Adrenal gland (tissue), 5 donors: ENCODE measurements around the gene GLCCI1.

Experiments
- POLR2A ChIP-seq, 2 donors: fragments of 450-650 bp; IDR thresholded peaks; one replicate each; pipeline ENCODE4 v1.6.1; 2017; ENCODE audit warnings: antibody characterized with exemption in 2 of 2, mild to moderate bottlenecking in 2 of 2, moderate library complexity in 1 of 2
- TF ChIP-seq, protein P1 (sequence below), 6 experiments: fragments of 450-650 bp in 4 of 6; fragments of 200-600 bp in 2 of 6; sonication (generic) in 1 of 6; IDR thresholded peaks; 1 replicate in 5 of 6; 2 replicates in 1 of 6; pipeline versions ENCODE4 v1.5.1 to v1.8.0; 2016 to 2021; ENCODE audit warnings: antibody characterized with exemption in 6 of 6, mild to moderate bottlenecking in 2 of 6, moderate library complexity in 1 of 6
- donor health status: DM: no; HTN: no; CAD: no.

- TF ChIP-seq, protein P1, sequence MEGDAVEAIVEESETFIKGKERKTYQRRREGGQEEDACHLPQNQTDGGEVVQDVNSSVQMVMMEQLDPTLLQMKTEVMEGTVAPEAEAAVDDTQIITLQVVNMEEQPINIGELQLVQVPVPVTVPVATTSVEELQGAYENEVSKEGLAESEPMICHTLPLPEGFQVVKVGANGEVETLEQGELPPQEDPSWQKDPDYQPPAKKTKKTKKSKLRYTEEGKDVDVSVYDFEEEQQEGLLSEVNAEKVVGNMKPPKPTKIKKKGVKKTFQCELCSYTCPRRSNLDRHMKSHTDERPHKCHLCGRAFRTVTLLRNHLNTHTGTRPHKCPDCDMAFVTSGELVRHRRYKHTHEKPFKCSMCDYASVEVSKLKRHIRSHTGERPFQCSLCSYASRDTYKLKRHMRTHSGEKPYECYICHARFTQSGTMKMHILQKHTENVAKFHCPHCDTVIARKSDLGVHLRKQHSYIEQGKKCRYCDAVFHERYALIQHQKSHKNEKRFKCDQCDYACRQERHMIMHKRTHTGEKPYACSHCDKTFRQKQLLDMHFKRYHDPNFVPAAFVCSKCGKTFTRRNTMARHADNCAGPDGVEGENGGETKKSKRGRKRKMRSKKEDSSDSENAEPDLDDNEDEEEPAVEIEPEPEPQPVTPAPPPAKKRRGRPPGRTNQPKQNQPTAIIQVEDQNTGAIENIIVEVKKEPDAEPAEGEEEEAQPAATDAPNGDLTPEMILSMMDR (IDR thresholded peaks at IDR 0.05) = no peak
- no peak for TF ChIP-seq POLR2A (IDR thresholded peaks at IDR 0.05)
These were observed 1.6 kb downstream of the GLCCI1 start for GRCh38 chr7:7970237-7970530.
